ENCODE results near the gene IGDCC3. TPM values are rescaled to one million over a fixed set of nuclear protein-coding genes. Genes with fewer than 3 reads are reported as not detected.

IGDCC3 gene
- total and polyA plus RNA-seq, 10 of the 15 experiments (the other 5 are each of a cell fraction or from before 2014, with no cell fraction given): 0.10 to 0.20 (median 0.15) TPM; not detected in 7

- H3K27ac ChIP-seq (ENCODE audit: control insufficient read depth, insufficient read depth): no peak overlapping the region
- no peaks in the 10 kb centered on the region for H4K20me1 ChIP-seq (ENCODE audit: control insufficient read depth, insufficient read depth)
- RAD21 ChIA-PET (ENCODE audit: unreplicated experiment): no interaction called here
- no peak overlapping the region for H3K4me3 ChIP-seq
- POLR2A ChIA-PET: no interaction called here
- TF ChIP-seq SP1 (IDR thresholded peaks at IDR 0.05; ENCODE audit: low read depth, low read length): no peak
- TF ChIP-seq, protein P1, sequence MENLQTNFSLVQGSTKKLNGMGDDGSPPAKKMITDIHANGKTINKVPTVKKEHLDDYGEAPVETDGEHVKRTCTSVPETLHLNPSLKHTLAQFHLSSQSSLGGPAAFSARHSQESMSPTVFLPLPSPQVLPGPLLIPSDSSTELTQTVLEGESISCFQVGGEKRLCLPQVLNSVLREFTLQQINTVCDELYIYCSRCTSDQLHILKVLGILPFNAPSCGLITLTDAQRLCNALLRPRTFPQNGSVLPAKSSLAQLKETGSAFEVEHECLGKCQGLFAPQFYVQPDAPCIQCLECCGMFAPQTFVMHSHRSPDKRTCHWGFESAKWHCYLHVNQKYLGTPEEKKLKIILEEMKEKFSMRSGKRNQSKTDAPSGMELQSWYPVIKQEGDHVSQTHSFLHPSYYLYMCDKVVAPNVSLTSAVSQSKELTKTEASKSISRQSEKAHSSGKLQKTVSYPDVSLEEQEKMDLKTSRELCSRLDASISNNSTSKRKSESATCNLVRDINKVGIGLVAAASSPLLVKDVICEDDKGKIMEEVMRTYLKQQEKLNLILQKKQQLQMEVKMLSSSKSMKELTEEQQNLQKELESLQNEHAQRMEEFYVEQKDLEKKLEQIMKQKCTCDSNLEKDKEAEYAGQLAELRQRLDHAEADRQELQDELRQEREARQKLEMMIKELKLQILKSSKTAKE (IDR thresholded peaks at IDR 0.05; ENCODE audit: low read depth, poor library complexity, severe bottlenecking): no peak
- no peak for TF ChIP-seq BMI1 (IDR thresholded peaks at IDR 0.05; ENCODE audit: borderline replicate concordance)
- TF ChIP-seq RAD51 (IDR thresholded peaks at IDR 0.05): no peak
- no peak for TF ChIP-seq EED (IDR thresholded peaks at IDR 0.05; ENCODE audit: low read depth)
- no peak for TF ChIP-seq SMAD1 (IDR thresholded peaks at IDR 0.05; ENCODE audit: low read depth, partially characterized antibody)
- no peak overlapping the region for H3K9ac ChIP-seq (ENCODE audit: control insufficient read depth, insufficient read depth, low read length)
- no peak for DNase-seq (ENCODE audit: low read depth, low spot score)
- H3K4me2 ChIP-seq (ENCODE audit: control insufficient read depth, insufficient read depth): no peak overlapping the region
- no TSS peak for BruUV-seq (replicated peaks)
- H2AFZ ChIP-seq (ENCODE audit: control insufficient read depth, low read depth, low read length): no peak overlapping the region
- intact Hi-C loops (cut with micrococcal nuclease; ENCODE audit: unreplicated experiment) (no loop called here), in situ Hi-C loops (cut with MboI) (no loop called here)
- SMC1A ChIA-PET (ENCODE audit: uncharacterized antibody, unreplicated experiment): no interaction called here
- H3K27me3 ChIP-seq (replicated peaks in 1 of 2; ENCODE audit: control insufficient read depth in 2 of 2, insufficient read depth in 2 of 2, low read length in 1 of 2): no peaks in the 10 kb centered on the region
- CTCF ChIA-PET: interaction anchor here (1.3 kb wide), 1 partner anchor 51 kb away, joined by 3 read pairs; no protein-coding TSS in a partner anchor
- FAIRE-seq: no peak
- no peak for ATAC-seq
- H3K36me3 ChIP-seq (ENCODE audit: control insufficient read depth in 2 of 2, insufficient read depth in 2 of 2, low read length in 1 of 2): no peaks in the 10 kb centered on the region
- H3K9me3 ChIP-seq (replicated peaks; ENCODE audit: control insufficient read depth, insufficient read depth, low read length): no peaks in the 10 kb centered on the region
- peaks cover 6% of the 10 kb centered on the region for H3K4me1 ChIP-seq (ENCODE audit: control insufficient read depth, insufficient read depth, low read length)
- 26% methylated on average over 20 of the region's 20 CpGs for WGBS (ENCODE audit: insufficient coverage, insufficient replicate concordance, low lambda C conversion rate, missing lambda C conversion rate)
- H3K79me2 ChIP-seq (ENCODE audit: control insufficient read depth, insufficient read depth, low read length): no peaks in the 10 kb centered on the region
Observed at GRCh38 chr15:65334586-65335231, 43.1 kb downstream of the IGDCC3 start.
